SW 1271 (cell line): ENCODE measurements around the gene EML5.

Source experiments
- DNase-seq, 2 experiments: peaks; one replicate each; lab custom pipeline; 2025; lab: John Stamatoyannopoulos, UW

The EML5 gene

DNA sequence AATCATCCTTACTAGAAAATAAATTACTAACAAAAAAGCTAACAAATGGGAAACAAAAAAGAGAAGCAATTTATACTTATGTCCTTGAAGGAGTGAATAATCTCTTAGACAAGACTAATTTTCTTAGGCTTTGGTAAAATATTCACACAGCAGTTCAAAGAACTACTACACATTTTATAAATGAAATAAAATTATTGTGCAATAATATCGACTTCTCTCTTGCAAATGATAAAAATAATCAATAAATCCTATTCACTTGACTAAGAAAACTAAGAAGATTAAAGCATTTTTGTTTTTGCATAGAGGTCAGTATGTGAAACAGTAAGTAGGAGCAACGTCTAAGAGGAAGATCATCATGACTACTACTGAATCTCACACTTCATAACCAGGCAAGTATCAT is 82.0 kb downstream of the EML5 start:
- no peak for DNase-seq

DNA sequence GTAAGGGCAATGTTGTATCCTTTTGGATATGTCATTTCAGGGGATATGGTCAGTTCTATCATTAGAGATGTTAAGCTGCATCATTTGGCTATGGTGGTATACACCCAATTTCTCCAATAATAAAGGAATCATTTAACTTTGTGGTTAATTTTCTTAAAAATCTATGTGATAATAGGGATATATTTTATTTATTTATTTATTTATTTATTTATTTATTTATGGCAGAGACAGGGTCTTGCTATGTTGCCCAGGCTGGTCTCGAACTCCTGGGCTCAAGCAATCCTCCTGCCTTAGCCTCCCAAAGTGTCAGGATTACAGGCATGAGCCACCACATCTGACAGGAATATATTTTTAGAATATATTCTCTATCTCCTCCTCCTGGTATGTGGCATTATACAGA is 85.7 kb downstream of the EML5 start:
- DNase-seq, result no peak

DNA sequence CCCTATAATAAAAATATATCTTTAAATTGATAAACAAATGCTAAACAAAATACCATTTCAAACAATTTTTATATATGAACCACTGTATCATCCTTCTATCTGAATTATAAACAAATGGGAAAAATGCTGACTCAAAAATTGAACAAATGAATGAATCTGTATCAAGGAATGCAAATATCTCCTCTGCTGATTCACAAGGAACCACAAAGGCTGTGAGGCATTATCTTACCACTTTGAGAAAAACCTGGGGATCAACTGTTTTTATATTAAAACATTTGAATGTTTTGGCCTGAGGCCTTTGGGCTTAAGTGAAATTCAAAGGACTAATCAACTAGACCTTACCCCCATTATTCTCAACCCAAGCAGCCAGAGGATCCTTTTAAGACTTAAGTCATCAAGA is 86.3 kb downstream of the EML5 start:
- no peak for DNase-seq

DNA sequence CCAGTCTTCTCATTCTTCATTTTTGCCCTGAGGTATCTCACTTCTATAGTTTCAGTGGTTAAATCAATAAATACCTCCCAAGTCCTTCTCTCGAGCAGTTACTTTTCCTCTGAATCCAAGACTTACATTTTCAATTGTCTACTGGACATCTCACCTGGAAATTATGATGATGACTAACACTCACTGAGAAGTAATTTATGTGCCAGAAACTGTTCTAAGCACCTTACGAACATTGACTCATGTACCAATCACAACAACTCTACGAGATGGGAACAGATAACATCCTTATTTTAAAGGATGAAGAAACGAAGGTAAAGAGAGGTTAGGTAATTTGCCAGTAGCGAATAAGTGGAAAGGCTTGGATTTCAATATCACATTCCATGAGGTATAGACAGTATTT is 94.1 kb downstream of the EML5 start:
- no peak for DNase-seq

DNA sequence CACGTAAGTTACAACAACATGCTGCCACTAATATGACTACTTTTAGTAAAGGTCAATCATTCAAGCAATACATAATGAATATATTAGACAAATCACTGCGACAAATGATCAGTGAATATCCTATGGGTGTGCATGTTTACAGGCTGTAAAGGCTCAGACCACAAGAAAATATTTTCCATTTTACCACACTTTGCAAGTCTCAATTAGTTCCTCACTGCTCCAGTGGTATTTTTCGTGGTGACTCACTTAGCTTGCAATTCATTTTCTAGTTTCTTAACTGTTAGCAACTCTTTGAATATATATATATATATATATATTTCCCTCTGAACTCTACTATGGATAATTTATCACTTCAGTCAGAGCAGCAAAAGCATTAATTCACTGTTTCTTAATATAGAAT is 96.9 kb downstream of the EML5 start:
- DNase-seq, result no peak

DNA sequence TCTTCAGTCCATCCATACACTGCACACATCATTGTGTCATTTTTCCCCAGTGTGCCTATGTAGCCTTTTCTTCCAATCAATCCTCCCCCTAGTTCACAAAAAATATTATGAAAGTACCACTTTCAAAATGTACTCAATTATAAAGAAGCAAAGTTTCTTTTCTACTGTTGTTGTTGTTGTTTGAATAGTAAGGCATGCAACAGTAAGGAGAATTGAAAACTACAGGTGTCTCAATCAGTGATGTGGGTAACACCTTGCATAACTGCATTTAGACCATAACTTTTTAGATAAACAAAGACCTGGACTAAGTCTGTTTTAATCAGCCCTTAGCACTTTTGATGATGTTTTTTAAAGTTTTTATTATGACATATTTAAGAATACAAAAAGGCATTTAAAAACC is 104.4 kb downstream of the EML5 start:
- no peak for DNase-seq

DNA sequence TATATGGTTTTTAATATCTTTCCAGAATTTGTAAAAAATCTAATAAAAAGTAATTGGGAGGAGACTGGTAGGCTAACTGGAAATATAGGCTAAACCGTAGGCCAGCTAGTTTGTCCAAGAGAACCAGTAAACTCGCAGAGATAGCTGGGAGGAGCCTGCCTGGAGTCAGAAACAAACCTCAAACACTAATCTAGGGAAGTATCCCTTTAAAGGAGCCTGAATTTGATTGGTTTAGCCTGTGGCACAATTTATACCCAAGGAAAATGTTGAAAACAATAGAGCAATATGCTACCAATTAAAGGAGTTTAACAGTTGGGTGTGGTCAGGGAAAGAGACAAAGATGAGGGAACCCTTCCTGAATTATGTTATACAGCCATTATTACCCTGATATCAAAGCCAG is 109.6 kb downstream of the EML5 start:
- DNase-seq, result no peak

DNA sequence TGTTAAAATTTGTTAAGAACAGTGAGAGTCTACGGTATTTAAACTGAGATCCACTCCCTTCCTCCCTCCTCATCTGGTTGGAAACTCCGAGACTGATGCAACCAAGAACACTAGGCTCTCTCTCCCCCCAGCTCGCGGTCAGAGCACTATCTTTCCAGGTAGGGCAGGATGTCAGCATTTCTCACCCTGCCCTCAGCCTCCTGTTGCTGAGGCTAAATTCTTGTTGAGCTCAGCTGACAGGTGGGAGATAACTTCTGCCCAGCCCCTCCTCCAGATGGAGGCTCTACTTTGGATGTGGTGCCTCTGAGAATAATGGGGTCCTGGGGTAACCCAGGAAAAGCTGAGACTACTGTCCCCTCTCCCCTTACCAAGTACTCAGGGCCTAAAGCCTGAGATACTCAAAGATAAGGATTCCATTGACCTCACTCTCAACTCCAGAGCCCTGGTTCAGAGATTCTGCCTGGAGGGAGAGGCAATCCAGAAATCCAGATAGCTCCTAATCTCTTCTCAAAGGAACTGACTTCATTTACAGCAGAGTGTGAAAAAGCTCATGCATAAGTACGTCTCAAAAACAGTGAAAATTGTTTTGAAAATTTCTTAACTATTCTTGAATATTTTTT is 110.1 kb downstream of the EML5 start:
- no peak for DNase-seq

DNA sequence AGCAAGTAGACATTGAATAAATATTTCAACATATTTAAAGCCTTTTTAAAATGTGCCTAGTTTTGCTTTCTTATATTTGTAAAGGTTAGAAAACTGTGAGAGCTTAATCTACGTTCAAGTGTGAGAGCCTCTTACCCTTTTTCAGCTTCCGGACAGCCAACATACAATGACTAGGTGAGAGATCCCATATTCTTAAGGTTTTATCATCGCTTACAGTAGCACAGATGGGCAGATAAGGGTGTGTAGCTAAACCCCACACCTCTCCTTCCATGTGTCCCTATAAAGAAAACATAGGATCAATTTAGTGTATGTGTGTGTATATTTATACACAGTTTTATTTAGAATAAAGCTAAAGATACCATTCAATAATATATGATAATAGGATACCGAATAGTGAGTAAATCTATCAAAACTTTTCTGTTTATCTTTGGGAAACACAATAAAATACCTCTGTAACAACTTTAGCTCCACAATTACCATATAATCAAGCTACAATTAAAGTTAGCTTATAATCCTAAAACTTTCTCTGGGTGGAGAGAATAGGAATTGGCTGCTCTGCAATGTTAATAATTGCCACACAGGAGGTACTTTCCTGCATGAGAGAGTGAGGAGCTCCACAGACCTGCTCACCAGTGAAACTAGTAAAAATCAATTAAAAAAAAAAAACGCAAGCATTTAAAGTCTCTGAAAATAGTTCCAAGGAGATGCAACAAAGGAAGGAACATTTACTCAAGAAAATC is 110.8 kb downstream of the EML5 start:
- DNase-seq, result no peak

DNA sequence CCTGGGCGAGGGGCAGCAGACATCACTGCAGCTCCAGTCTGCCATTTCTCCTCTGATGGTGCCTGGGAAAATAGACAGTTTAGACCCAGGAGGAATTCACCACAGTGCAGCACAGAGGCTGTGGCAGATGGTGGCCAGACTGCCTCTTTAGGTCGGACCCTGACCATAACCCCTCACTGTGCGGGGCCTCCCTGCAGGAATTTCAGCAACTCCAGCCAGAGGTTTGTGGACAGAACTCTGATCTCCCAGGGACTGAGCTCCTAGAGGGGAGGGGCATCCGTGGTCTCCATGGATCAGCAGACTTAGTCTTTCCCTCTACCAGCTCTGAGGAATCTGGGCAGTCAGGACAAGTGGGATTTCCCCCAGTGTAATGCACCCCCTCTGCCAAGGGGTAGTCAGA is 123.4 kb downstream of the EML5 start:
- DNase-seq, result no peak

DNA sequence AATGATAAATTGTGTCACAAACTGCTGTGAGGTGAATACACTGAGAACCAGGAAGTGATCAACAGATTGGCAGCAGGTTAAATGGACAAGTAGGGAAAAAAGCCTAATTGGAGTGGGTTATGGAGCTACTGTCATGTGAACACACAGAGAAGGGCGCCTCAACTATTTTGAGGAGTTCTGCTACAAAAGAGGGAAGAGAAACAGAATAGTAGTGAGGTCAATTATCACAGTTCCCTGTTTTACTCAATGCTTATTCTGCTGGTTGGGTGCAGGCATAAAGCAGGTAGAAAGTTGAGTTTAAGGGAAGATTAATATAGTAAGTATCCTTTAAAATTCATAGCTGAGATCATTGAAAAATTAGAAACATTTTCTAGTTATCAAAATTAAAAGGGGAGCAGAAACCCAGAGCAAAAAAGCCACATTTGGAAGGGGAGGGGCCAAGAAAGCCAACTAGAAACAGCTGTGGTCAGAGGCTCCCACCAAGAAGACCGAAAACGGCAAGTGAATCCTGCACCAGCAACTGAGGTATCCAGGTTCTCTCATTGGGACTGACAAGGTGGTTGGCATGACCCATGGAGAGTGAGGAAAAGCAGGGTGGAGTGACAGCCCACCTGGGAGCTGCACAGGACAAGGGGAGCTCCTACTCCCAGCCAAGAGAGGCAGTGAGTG is 124.2 kb downstream of the EML5 start:
- DNase-seq, result no peak

DNA sequence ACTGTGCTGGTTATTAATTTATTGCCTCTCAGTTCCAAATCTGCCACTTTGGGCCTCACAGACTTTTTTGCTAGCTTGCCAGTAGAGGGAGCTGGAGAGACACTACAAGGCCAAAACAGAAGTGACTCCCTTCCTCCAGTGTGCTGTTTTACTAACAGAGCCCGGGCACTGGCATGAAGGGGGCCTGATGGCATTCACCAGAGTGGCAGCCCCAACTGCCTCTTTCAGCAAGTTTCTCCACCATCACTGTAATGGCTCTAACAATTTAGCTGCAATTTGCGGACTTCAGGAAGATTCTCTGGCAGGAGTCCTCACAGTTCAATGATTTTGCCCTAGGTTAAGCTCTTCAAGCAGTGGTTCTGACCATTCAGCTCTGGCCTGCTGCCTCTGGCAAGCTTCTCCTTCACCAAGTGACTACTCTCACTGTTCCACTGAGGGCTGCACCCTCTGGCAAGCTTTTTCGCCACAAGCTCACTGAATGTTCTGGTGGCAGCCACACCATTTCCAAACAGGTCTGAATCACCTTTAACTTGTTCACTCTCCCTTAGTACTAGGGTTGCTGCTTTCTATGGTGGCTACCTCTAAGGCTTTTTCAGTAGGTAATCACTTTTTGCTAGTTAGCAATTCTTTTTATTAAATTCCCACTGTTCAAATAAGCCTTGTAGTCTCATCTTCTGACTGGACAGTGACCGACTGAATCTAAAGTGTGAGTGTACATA is 125.0 kb downstream of the EML5 start:
- DNase-seq, result peak; percentile 13 to 61

DNA sequence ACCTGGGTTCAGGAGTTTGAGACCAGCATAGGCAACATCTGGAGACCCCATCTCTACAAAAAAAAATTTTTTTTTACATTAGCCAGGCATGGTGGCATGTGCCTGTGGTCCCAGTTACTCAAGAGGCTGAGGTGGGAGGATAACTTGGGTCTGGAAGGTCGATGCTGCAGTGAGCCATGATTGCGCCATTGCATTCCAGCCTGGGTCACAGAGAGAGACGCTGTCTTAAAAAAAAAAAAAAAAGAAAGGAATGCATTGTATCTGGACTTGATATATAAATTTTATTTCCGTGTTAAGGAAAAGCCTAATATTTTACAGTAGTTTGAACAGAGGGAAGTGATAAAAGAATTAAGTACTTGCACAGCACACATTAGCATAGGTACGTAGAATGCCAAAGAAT is 132.7 kb downstream of the EML5 start:
- no peak for DNase-seq

DNA sequence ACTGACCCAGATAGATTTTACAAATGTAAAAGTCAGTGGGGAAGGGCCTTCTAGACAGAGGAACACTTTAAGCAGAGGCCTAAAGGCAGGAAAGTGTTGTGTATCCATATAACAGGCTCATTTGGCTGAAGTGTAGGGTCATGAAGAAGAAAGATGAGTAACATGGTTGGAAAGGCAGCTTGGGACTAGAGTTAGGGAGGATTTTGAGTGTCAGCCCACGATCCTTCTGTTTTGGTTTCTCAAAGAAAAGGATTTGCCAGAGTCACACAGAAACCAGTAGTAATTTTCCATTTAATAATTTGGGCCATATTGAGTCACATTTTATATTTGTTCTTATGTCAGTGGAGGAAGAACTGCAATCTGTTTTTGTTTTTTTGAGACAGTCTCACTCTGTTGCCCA is 153.5 kb downstream of the EML5 start:
- DNase-seq, result no peak

DNA sequence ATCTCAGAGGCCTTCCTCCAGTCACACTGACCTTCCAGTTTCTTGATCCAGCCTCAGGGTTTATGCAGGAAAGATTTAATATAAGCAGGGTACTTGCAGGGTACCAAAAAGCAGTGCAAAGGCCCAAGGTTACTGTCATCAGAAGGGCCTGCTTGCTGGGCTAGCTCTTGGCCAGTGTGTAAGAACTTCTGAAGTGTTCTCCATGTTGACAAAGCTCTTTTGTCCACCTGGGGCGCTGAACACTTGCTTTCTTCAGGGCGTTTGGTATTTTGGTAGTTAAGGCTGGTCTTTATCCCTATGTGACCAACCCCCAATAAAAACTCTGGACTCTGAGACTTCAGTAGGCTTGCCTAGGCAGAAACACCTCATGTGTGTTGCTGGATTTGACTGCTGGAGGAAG is 160.2 kb downstream of the EML5 start:
- no peak for DNase-seq

DNA sequence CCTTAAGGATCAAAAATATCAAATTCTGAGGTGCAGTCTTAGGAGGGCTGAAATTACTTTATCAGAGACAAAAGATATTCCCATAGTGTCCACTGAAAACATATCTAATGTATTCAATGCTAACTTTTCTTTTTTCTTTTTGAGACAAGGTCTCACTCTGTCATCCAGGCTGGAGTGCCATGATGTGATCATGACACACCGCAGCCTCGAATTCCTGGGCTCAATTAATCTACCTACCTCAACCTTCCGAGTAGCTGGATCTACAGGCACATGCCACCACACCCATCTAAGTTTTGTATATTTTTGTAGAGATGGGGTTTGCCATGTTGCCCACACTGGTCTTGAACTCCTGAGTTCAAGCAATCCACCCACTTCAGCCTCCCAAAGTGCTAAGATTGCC is 161.7 kb downstream of the EML5 start:
- no peak for DNase-seq

DNA sequence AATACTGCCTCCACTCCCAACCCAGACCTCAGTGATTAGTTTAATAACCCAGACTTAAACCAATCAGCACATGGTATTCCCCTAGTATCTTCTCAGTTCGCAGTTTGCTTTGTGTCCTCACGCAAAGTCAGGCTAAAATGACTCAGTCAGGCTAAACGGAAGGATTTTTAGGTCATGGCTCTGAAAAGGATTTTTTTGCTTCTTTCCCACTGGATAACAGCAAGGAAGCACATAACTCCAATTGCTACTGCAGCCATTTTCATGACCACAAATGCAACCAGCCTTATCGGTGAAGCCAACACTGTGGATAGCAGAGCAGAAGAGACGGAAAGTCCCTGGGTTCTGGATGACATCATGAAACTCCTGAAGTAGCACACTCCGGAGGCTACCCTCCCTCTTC is 162.2 kb downstream of the EML5 start:
- DNase-seq, result no peak

DNA sequence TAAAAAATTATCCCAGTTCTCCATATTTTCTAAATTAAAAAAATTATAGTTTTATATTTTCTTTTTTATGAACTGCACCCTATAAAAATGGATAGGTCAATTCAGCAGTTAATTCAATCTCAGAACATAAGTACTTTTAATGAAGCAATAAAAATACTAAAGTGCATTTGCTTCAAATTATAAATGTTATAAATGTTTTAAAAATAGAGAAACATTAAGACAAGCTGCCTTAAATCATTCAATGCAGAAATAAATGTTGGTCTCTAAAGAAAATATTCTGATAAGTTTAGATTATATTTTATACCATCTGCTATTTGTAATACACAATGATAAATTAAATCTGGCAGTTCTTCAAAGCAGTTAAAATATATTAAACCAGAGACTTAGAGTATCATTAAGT is 164.3 kb downstream of the EML5 start:
- DNase-seq, result no peak

DNA sequence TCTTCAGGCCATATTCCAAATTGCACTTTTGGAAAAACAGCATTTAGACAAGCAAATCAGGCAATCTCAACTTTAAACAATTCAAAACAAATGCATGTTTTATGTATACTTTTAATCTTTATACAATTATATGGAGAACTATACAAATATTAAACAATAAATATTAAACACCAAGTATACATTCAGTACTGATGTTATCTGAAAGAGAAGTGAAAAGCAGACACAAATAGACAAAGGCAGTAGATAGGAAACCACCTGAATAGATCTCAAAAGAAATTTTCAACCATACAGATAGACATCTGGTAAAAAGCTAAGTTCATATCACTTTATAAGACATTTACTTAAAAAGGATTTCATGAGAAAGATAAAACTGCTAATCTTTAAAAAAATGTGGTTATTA is 164.7 kb downstream of the EML5 start:
- no peak for DNase-seq

DNA sequence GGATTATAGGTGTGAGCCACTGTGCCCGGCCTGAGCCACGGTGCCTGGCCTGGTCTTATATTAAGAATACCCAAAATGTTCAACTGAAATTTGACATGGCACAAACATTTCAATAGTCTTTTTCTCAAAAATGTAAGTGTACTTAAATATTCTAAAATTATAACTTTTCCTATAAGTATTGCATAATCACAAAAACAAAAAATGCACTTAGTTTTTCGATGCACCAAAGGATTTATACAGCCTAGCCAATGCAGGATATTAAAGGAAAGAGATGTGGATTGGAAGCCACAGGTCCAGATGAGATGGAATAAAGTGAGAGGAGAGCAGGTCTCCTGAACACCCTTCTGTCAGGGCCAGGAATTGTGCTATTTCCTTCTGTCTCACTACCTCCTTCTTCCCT is 167.1 kb downstream of the EML5 start:
- DNase-seq, result no peak

DNA sequence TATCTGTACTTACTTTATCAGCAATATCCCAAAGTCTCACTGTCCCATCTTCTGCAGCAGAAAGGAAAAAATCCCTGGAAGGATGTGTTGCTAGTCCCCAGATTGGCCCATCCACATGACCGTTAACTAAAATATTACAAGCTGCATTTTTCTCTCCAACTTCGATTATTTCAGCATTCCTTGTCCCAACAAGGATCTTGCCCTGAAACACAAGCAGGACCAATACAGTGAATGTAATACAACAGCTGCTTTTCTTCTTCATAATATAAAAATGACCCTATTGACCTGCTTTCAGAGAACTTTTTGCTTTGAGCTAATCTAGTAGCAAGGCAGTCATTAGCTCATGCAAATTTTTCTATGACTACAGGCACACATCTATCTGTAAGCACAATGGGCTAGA is 171.7 kb downstream of the EML5 start:
- DNase-seq, result no peak

DNA sequence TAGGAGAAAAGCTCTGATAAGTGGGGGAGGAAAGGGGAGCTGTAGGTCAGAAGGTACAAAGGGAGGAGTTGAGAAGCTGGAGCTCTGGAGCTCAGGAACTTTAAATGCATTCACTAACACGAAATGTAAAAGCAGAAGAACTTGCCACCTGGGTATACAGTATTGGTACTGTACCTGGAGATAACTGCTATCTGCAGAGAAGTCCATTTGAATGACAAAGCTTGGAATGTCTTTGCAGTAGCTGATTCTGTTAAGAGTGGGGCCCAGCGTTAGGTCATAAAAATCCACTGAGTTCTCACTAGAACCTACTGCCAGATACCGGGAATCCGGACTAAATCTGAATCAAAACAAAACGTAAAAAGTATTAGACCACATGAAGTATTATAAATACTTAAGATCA is 174.3 kb downstream of the EML5 start:
- no peak for DNase-seq

DNA sequence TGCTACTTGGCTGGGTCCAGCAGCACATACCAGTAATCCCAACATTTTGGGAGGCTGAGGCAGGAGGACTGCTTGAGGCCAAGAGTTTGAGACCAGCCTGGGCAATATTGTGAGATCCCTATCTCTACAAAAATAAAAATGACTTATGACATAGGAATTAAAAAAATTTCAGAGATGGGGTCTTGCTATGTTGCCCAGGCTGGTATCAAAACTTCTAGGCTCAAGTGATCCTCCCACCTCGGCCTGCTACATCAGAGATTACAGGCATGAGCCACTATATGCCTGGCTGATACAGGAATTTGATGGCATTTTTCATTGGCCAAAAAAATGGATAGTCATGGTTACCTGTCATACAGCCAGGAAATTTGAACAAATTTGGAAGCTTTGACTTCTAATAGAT is 175.3 kb downstream of the EML5 start:
- no peak for DNase-seq
